Renal pelvis (tissue), 4 donors: ENCODE measurements around the gene BCL10. TPM values are rescaled to one million over a fixed set of nuclear protein-coding genes. Genes with fewer than 3 reads are reported as not detected.
A peak's percentile ranks its signal among the peaks of the same experiment; 100 is the strongest.

Source experiments
- DNase-seq: peaks from one replicate; pipeline ENCODE4 v3.0.0-alpha.2; 2013
- polyA plus RNA-seq, 3 donors: library from polyadenylated mRNA; unstranded; fragments of 120-200 nt; gene quantifications; one replicate each; pipeline ENCODE4 v1.2.1, GENCODE V29; 2013; ENCODE audit not compliant: insufficient read length in 3 of 3

BCL10 gene
- polyA plus RNA-seq, 3 donors = 19.7 to 25.4 (median 21.8) TPM

- DNase-seq = no peak
Observed at GRCh38 chr1:85225624-85226380, 50.6 kb downstream of the BCL10 start.

- DNase-seq = peak; percentile 70
Observed at GRCh38 chr1:85224734-85225623, 51.5 kb downstream of the BCL10 start.

- DNase-seq = no peak
Observed at GRCh38 chr1:85224295-85224694, 52.1 kb downstream of the BCL10 start.

GRCh38 chr1:85223334-85223733 lies 53.1 kb downstream of the BCL10 start:
- DNase-seq = no peak

- DNase-seq = no peak
Observed at GRCh38 chr1:85220756-85221201, 55.7 kb downstream of the BCL10 start.

GRCh38 chr1:85219853-85220610 lies 56.4 kb downstream of the BCL10 start:
- no peak for DNase-seq

GRCh38 chr1:85216697-85217096 lies 59.7 kb downstream of the BCL10 start:
- no peak for DNase-seq

Other genes starting within 250 kb of the BCL10 start
- gene MCOLN3, start 228.1 kb downstream of the BCL10 start, polyA plus RNA-seq = 10 to 100 TPM in 2 of 3 donors, 1 to 10 TPM in 1; 8.1 to 22.7 (median 17.1) TPM
- 10 to 100 TPM in 2 of 3 donors, 1 to 10 TPM in 1; 6.8 to 12.0 (median 10.4) TPM for gene SYDE2, start 75.6 kb downstream of the BCL10 start, polyA plus RNA-seq
- 10 to 100 TPM; 36.3 to 42.5 (median 39.7) TPM for gene C1orf52, start 17.0 kb downstream of the BCL10 start, polyA plus RNA-seq
- 100 to 1,000 TPM; 107 to 120 (median 116) TPM for gene DDAH1, start 188.5 kb upstream of the BCL10 start, polyA plus RNA-seq